OCI-M1 (cell line): ENCODE measurements around the gene ADGRA1.
"Not testable (repeated sequence)": the region's sequence is repeated elsewhere in the genome, so short reads cannot be mapped to it uniquely, and the experiment has no call there.

Source experiments
- DNase-seq: peaks from one replicate; lab custom pipeline; 2025; lab: John Stamatoyannopoulos, UW

The ADGRA1 gene

GRCh38 chr10:133143546-133143945 is 55.8 kb downstream of the ADGRA1 start:
- DNase-seq: no peak

- DNase-seq: no peak
Measured at GRCh38 chr10:133144771-133145170, 57.0 kb downstream of the ADGRA1 start.

DNA sequence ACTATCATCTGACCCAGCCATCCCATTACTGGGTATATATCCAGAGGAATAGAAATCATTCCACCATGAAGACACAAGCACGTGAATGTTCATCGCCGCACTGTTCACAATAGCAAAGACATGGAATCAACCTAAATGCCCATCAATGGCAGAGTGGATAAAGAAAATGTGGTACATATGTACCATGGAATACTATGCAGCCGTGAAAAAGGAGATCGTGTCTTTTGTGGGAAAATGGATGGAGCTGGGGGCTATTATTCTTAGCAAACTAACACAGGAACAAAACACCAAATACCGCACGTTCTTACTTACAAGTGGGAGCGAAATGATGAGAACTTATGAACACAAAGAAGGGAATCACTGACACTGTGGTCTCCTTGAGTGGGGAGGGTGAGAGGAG is 62.5 kb downstream of the ADGRA1 start:
- DNase-seq: no peak

DNA sequence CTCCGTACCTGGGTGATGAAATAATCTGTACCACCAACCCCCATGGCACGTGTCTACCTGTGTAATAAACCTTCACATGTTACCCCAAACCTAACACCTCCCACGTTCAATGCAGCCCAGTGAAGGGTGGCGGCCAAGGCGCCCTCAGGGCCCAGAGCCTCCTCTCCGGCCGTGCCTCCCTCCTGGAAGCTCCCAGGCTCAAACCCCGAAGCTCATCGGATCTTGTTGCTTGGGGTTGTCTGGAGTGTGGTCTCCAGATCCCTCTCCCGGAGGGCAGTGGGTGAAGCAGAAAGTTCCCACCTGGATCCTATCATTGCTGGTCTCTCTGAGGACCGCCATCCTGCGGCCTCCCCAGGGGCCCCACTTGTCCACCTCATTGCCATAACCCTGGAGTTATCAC is 62.9 kb downstream of the ADGRA1 start:
- DNase-seq: no peak

DNA sequence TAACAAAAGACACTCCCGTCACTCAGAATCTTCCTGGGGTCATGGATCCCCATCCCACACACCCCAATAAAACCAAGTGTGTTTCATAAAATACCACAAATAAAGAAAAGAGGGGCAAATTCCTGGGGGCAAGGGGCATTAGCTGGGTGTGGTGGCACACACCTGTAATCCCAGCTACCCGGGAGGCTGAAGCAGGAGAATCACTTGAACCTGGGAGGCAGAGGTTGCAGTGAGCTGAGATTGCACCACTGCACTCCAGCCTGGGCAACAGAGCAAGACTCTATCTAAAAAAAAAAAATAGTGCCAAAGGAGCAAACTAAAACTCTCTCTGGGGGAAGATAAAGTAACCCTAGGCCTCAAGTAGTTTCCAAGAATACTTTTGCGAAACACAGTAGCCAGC is 63.3 kb downstream of the ADGRA1 start:
- not testable (repeated sequence) for DNase-seq

- no peak for DNase-seq
Measured at GRCh38 chr10:133151543-133151972, 63.8 kb downstream of the ADGRA1 start.

GRCh38 chr10:133154411-133154810 is 66.7 kb downstream of the ADGRA1 start:
- no peak for DNase-seq

DNA sequence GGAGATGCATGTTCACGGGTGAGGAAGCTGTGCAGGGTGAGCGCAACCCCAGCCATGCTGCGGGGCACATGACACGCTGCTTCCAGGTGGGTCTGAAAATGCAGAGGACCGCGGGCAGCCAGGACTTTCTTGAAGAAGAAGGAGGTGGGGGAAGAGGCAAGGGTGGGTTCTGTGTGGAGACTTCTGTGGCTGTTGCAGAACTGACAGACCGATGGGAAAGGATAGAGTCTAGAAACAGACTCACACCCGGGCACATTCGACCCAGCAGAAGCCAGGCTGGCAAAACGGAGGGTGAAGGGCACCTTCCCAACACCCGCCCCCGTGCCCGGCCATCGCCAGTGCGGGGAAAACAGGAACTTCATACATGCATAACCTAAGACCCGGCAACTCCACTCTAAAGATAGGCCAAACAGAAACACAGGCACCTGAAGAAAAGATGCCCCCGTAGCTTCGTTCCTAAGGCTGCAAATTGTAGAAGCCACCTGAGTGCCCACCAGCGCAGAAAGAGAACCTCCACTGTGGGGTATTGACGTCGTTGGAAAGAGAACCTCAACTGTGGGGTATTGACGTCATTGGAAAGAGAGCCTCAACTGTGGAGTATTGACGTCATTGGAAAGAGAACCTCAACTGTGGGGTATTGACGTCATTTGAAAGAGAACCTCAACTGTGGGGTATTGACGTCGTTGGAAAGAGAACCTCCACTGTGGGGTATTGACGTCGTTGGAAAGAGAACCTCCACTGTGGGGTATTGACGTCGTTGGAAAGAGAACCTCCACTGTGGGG is 67.5 kb downstream of the ADGRA1 start:
- no peak for DNase-seq

DNA sequence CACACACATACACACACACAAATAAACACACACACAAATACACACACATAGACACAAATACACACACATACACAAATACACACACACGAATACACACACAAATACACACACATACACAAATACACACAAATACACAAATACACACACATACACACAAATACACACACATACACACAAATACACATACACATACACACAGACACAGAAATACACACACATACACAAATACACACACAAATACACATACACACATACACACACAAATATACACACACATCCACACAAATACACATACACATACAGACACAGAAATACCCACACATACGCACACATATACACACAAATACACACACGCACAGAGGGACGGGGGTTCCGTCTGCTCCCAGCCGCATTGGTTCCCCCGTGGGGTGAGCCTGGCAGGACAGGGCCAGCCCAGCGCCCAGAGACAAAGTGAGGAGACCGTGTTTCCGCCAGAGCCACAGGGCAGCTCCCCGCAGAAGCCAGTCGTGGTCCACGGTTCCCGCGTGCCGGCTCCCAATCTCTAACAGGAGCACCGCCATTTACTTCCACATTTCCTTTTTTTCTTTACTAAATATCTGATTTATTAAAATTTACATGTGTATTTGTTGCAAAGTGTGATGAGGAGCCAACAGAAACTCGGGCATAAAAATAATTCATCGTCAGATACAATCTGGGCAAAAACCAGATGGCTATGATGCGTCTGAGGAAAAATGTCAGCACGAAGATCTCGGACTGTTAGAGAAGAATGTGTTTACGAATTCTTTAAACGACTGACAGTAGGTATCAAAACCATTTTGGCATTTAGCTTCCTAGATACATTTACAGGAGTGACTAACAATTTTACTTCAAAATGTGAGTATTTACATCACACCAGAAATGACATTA is 69.2 kb downstream of the ADGRA1 start:
- no peak for DNase-seq

- DNase-seq: no peak
Measured at GRCh38 chr10:133157662-133158436, 70.1 kb downstream of the ADGRA1 start.

DNA sequence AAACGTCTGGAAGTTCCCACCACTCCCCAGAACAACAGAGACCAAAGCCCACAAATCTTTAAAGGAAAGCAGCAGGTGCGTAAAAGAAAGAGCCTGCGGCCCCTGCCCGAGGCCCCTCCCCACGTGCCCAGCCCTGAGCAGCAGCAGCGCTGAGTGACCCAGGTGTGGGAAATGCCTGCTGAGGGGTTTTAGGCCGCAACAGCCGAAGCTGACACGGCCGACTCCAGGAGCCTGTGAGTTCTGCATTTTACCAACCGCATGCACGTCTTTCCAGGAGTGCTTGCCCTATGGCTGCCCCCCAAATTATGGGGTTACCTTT is 70.7 kb downstream of the ADGRA1 start:
- DNase-seq: no peak

DNA sequence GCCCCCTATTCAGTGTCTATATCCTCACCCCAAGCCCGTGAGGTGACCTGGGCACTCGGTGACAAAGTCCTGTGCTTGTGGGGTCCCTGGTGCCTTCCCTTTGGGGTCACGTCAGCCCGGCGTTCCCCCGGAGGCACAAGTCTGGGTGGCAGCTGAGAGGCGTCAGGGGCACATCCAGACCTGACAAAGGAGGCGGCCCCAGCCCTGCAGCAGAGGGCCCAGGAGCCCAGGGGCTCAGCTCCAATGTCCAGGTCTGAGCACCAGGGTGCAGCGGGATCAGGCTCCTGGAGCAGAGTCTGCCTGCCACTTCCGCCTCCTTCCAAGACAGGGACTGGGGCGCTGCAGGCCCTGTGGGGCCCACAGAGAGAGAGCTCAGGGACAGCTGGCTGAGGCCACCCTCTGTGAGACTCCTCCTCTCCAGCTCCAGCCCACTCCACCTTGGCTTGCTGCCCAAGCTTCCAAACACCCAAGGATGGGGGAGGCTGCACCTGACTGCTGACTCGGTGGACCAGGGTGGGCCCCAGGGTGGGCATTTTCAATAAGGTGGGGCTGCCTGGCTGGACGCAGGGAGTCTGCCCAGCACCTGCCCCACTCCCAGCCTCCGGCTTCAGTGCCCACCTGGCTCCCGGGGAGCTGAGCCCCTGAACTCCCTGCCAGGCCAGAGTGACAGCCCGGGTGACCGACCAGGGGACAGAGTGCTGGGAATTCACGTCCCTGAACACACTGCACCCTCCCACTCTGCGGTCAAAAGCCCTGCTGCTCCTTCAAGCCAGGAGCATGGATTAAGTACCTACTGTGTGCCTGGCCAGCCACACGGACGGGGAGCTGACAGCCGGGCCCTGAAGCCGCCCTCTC is 71.3 kb downstream of the ADGRA1 start:
- DNase-seq: peak; percentile 13

DNA sequence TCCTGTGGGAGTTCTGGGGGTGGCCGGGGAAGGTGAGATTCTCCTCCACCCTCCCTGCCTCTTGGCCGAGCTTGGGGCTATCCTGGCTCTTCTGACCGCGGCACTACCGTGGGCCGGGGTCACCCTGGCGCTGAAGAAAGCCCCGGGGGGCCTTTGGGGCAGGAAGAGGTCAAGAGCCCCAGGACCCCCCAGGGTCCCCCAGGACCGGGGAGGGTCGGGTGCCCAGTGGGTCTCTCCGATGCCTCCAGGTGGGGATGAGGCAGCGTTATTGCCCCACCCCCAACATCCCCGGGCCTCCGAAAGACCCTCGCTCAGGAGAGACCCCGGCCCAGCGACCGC is 71.9 kb downstream of the ADGRA1 start:
- no peak for DNase-seq

GRCh38 chr10:133159950-133160825 is 72.5 kb downstream of the ADGRA1 start, which contains the start of gene KNDC1:
Gene KNDC1, plus strand, starts transcription at chr10:133160219. Its CDS starts 249 bp downstream, at chr10:133160468.
- DNase-seq: peak; percentile 53

GRCh38 chr10:133160826-133161471 is 73.2 kb downstream of the ADGRA1 start:
- no peak for DNase-seq

DNA sequence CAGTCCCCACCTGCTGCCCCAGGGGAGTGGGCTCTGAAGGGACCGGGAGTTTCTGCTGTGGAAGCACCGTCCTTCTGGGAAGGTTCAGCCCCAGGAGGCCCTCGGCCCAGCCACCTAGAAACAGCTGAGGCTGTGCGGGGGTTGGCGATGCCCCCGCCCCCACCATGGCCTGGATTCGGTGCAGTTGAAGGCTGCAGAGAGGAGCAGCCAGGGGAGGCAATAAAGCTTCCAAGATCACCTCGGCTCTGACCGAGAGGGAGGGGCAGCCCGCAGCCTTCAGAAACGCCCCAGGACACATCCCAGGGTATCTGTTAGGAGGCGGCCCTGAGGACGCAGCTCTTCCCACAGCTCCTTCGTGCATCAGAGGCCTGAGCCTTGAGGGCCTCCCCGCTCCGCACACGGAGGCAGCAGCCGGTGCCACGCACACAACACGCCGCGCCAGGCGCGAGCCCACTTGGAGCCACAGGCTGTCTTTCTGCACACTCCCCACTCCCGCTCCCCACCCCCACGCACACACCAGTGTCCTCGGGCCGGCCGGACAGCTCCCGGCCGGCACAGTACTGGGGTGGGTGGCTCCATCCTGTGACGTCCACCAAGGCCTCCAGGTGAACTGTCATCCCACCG is 73.9 kb downstream of the ADGRA1 start:
- DNase-seq: no peak

DNA sequence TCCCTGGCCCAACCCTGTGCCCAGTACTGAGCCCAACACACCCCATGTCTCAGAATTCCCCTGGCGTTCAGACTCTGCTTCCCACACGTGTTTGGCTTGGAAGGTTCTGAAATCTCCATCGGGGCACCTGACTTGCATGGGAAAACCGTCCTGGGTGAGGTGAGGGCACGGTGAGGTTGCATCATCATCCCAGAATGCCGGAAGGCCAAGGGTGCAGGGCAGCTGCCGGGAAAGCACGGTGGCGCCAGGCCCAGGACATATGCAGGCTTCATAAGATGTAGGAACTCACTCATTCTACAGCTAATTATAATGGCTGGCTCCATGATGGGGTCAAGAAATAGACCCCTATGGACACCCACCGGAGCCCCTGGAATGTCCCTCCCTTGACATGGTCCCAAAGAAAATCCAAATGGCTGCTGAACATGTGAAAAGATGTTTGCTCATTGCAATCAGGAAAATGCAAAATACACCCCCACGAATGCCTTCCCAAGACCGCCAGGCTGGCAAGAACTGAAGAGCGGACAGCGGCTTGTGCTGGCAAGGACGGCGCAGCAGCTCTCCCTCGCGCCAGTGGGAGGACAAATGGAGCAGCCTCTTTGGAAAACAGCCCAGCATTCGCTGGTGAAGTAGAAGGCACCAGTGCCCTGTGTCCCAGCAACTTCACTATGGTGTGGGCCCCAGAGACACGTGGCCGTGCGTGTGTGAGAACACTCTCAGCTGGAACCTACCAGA is 74.6 kb downstream of the ADGRA1 start:
- no peak for DNase-seq

- no peak for DNase-seq
Measured at GRCh38 chr10:133162910-133163856, 75.5 kb downstream of the ADGRA1 start.
